ENCODE measurements around the gene CNTRL. TPM values are rescaled to one million over a fixed set of nuclear protein-coding genes. Genes with fewer than 3 reads are reported as not detected.
"Not testable (repeated sequence)": the region's sequence is repeated elsewhere in the genome, so short reads cannot be mapped to it uniquely, and the experiment has no call there.

The CNTRL gene
- total RNA-seq, 1 experiment from 2014 or later, result 13.4 TPM

DNA sequence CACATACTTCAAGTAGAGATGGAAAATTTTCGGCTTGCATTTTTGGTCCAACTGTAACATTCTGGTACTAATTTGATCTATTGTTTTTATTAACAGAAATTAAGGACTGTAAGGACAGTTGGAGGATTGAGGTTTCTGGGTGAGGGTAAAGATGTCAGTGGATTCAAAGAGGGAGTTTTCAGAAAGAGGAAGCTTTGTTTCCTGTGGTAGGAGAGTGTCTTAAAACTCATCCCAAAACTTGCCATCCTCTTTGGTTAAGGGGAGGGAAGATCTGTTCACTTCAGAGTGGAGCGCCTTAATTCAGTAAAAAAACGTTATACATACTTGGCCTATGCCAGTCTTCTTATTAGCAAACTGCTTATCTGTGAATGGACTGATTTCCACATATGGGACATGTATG, 13.8 kb downstream of the CNTRL start:
- Histone ChIP-seq H3K9ac (ENCODE audit: low read length) (no peak overlapping the region), H3K4me1 (ENCODE audit: control insufficient read depth in 1 of 2, insufficient read depth in 2 of 2, low read length in 2 of 2) (no peaks in the 10 kb centered on the region), H3K27ac (ENCODE audit: low read depth, low read length) (no peak overlapping the region), H3K36me3 (ENCODE audit: control insufficient read depth in 1 of 2, insufficient read depth in 2 of 2, low read length in 2 of 2) (no peaks in the 10 kb centered on the region), H3K9me3 (ENCODE audit: control insufficient read depth in 1 of 2, insufficient read depth in 1 of 2, low read depth in 1 of 2, low read length in 2 of 2) (no peaks in the 10 kb centered on the region), H3K27me3 (ENCODE audit: insufficient read depth, low read length) (no peaks in the 10 kb centered on the region), H3K9me2 (ENCODE audit: insufficient read depth) (no peaks in the 10 kb centered on the region), H2AFZ (ENCODE audit: low read depth, low read length, poor library complexity, severe bottlenecking) (no peak overlapping the region), H3K4me3 (replicated peaks in 1 of 2; ENCODE audit: low read depth in 1 of 2, low read length in 2 of 2) (no peak overlapping the region), H4K20me1 (ENCODE audit: insufficient read depth) (no peaks in the 10 kb centered on the region), H3K79me2 (ENCODE audit: insufficient read depth, low read length) (no peaks in the 10 kb centered on the region), H3K4me2 (ENCODE audit: low read length) (no peak overlapping the region)
- no TSS peak for BruUV-seq (replicated peaks)
- POLR2A ChIA-PET, result no interaction called here
- CTCF ChIA-PET, result no interaction called here
- TF ChIP-seq TCF7L2 (IDR thresholded peaks at IDR 0.05; ENCODE audit: borderline replicate concordance, extremely low read depth, insufficient read depth, insufficient read length) (no peak), ZNF274 (IDR thresholded peaks at IDR 0.05; ENCODE audit: low read depth, low read length) (no peak), SIN3A (IDR thresholded peaks at IDR 0.05; ENCODE audit: low read depth) (no peak)
- TF ChIP-seq, protein P1, sequence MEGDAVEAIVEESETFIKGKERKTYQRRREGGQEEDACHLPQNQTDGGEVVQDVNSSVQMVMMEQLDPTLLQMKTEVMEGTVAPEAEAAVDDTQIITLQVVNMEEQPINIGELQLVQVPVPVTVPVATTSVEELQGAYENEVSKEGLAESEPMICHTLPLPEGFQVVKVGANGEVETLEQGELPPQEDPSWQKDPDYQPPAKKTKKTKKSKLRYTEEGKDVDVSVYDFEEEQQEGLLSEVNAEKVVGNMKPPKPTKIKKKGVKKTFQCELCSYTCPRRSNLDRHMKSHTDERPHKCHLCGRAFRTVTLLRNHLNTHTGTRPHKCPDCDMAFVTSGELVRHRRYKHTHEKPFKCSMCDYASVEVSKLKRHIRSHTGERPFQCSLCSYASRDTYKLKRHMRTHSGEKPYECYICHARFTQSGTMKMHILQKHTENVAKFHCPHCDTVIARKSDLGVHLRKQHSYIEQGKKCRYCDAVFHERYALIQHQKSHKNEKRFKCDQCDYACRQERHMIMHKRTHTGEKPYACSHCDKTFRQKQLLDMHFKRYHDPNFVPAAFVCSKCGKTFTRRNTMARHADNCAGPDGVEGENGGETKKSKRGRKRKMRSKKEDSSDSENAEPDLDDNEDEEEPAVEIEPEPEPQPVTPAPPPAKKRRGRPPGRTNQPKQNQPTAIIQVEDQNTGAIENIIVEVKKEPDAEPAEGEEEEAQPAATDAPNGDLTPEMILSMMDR (IDR thresholded peaks at IDR 0.05 in 2 of 3, conservative IDR thresholded peaks at IDR 0.05 in 1 of 3; ENCODE audit: borderline replicate concordance in 1 of 3, insufficient read depth in 1 of 3, low read depth in 2 of 3, low read length in 2 of 3), result no peak
- TF ChIP-seq, protein P2, sequence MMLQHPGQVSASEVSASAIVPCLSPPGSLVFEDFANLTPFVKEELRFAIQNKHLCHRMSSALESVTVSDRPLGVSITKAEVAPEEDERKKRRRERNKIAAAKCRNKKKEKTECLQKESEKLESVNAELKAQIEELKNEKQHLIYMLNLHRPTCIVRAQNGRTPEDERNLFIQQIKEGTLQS (IDR thresholded peaks at IDR 0.05), result no peak
- no peak for DNase-seq (ENCODE audit: low read depth, low spot score)
- intact Hi-C loops (cut with micrococcal nuclease), result no loop called here
- RAD21 ChIA-PET (ENCODE audit: low non-redundant PET in 1 of 2, low total read pairs in 2 of 2, uncharacterized antibody in 2 of 2, unreplicated experiment in 2 of 2), result no interaction called here
- ATAC-seq, result no peak

DNA sequence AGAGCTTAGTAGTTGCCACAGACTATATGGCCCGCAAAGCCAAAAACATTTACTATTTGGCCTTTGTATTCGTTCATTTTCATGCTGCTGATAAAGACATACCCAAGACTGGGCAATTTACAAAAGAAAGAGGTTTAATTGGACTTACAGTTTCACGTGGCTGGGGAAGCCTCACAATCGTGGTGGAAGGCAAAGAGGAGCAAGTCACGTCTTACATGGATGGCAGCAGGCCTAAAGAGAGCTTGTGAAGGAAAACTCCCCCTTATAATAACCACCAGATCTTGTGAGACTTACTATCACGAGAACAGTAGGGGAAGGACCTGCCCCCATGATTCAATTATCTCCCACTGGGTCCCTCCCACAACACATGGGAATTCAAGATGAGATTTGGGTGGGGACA, 16.0 kb downstream of the CNTRL start:
- BruUV-seq (replicated peaks); ATAC-seq; DNase-seq (ENCODE audit: low read depth, low spot score); H3K4me2 ChIP-seq (ENCODE audit: low read length); H3K9me3 ChIP-seq (ENCODE audit: control insufficient read depth in 1 of 2, insufficient read depth in 1 of 2, low read depth in 1 of 2, low read length in 2 of 2); H3K36me3 ChIP-seq (ENCODE audit: control insufficient read depth in 1 of 2, insufficient read depth in 2 of 2, low read length in 2 of 2); H3K27ac ChIP-seq (ENCODE audit: low read depth, low read length); CTCF ChIA-PET; POLR2A ChIA-PET; intact Hi-C loops (cut with micrococcal nuclease); H3K27me3 ChIP-seq (ENCODE audit: insufficient read depth, low read length); RAD21 ChIA-PET (ENCODE audit: low non-redundant PET in 1 of 2, low total read pairs in 2 of 2, uncharacterized antibody in 2 of 2, unreplicated experiment in 2 of 2); H3K9me2 ChIP-seq (ENCODE audit: insufficient read depth); H3K4me3 ChIP-seq (replicated peaks in 1 of 2; ENCODE audit: low read depth in 1 of 2, low read length in 2 of 2); H3K79me2 ChIP-seq (ENCODE audit: insufficient read depth, low read length); H3K4me1 ChIP-seq (ENCODE audit: control insufficient read depth in 1 of 2, insufficient read depth in 2 of 2, low read length in 2 of 2); H4K20me1 ChIP-seq (ENCODE audit: insufficient read depth); H2AFZ ChIP-seq (ENCODE audit: low read depth, low read length, poor library complexity, severe bottlenecking); H3K9ac ChIP-seq (ENCODE audit: low read length): not testable (repeated sequence)
